Panc1 (cell line): ENCODE data around the gene SCFD1. TPM values are rescaled to one million over a fixed set of nuclear protein-coding genes. Genes with fewer than 3 reads are reported as not detected.
"Not testable (repeated sequence)": the region's sequence is repeated elsewhere in the genome, so short reads cannot be mapped to it uniquely, and the experiment has no call there.

ENCODE experiments used
- ATAC-seq: fragments of 200-7000 bp; cut with Tn5 transposase; 2 replicates; pipeline ENCODE4 v1.9.1; 2020; ENCODE audit warnings: mild to moderate bottlenecking, moderate library complexity
- BruUV-seq: library from RNA; stranded (reverse); fragments of 400-500 nt; replicated peaks from 2 replicates; lab custom pipeline; 2021; lab: Mats Ljungman, UMichigan
- CTCF ChIA-PET: fragments of 300-600 bp; sonication (Branson Sonifier 250); formaldehyde crosslinking; loops from one replicate; lab custom pipeline; 2022; ENCODE audit warnings: antibody characterized with exemption; lab: Charles Lee
- POLR2A ChIA-PET: fragments of 300-600 bp; sonication (Branson Sonifier 250); formaldehyde crosslinking; loops from one replicate; lab custom pipeline; 2022; ENCODE audit warnings: antibody characterized with exemption; lab: Charles Lee
- DNase-seq: peaks from one replicate; pipeline ENCODE4 v3.0.0-alpha.2; 2010; ENCODE audit warnings: low read depth, low spot score
- H3K27ac ChIP-seq: 2 replicates; pipeline ENCODE4 v1.5.1; 2011; ENCODE audit warnings: mild to moderate bottlenecking, low read length, inconsistent platforms
- H3K27me3 ChIP-seq: fragments of 200-500 bp; sonication (Bioruptor generic); 2 replicates; pipeline ENCODE4 v1.6.0; 2014; ENCODE audit warnings: low read length, inconsistent platforms; ENCODE audit not compliant: control insufficient read depth, insufficient read depth
- H3K36me3 ChIP-seq: fragments of 200-500 bp; sonication (Bioruptor generic); 2 replicates; pipeline ENCODE4 v1.5.1; 2014; ENCODE audit warnings: inconsistent platforms, mild to moderate bottlenecking, low read length, moderate library complexity; ENCODE audit not compliant: control insufficient read depth, insufficient read depth
- H3K4me1 ChIP-seq: 2 replicates; pipeline ENCODE4 v1.5.1; 2011; ENCODE audit warnings: inconsistent platforms, mild to moderate bottlenecking, low read length, moderate library complexity; ENCODE audit not compliant: control insufficient read depth, insufficient read depth
- H3K4me3 ChIP-seq, 2 experiments: 2 replicates each; pipeline ENCODE4 v1.5.1; 2011 to 2012; ENCODE audit warnings: low read depth in 2 of 2, low read length in 2 of 2, mild to moderate bottlenecking in 2 of 2, inconsistent platforms in 1 of 2, moderate library complexity in 1 of 2
- H3K9me3 ChIP-seq: fragments of 200-500 bp; sonication (Bioruptor generic); 2 replicates; pipeline ENCODE4 v1.5.1; 2014; ENCODE audit warnings: low read depth, mild to moderate bottlenecking, inconsistent platforms, low read length, moderate library complexity; ENCODE audit not compliant: control insufficient read depth, insufficient read depth
- CTCF ChIP-seq: fragments of 450-650 bp; IDR thresholded peaks from 2 replicates; pipeline ENCODE4 v1.5.1; 2017; ENCODE audit warnings: mild to moderate bottlenecking
- POLR2AphosphoS5 ChIP-seq: IDR thresholded peaks from 2 replicates; pipeline ENCODE4 v1.6.1; 2012; ENCODE audit warnings: mild to moderate bottlenecking, low read depth, low read length, moderate library complexity
- SIN3A ChIP-seq: IDR thresholded peaks from 2 replicates; pipeline ENCODE4 v1.6.1; 2012; ENCODE audit warnings: low read depth, mild to moderate bottlenecking, low read length, moderate library complexity, borderline replicate concordance; ENCODE audit not compliant: insufficient read depth
- TCF7L2 ChIP-seq: IDR thresholded peaks from 2 replicates; pipeline ENCODE4 v1.6.1; 2011; ENCODE audit warnings: mild to moderate bottlenecking, low read depth, low read length, inconsistent platforms
- in situ Hi-C: cut with HindIII; loops from 2 replicates; pipeline ENCODE4 v1.10.0; 2016; ENCODE audit warnings: low sequenced_read_pairs, low pct_unique_long_range_greater_than_20kb
- intact Hi-C: fragments of 100-400 bp; cut with micrococcal nuclease; formaldehyde crosslinking; loops from one replicate; pipeline ENCODE4 v1.10.0; 2022; ENCODE audit not compliant: unreplicated experiment
- total RNA-seq: library from RNA; stranded (reverse); gene quantifications from one replicate; pipeline ENCODE4 v1.2.1, GENCODE V29; 2021; ENCODE audit not compliant: unreplicated experiment
- TF ChIP-seq, protein P1 (sequence below), 2 experiments: IDR thresholded peaks; 2 replicates each; pipeline ENCODE4 v1.6.1; 2011 to 2012; ENCODE audit warnings: low read depth in 2 of 2, control low read depth in 1 of 2, low read length in 1 of 2, mild to moderate bottlenecking in 1 of 2, moderate library complexity in 1 of 2; ENCODE audit not compliant: insufficient read depth in 1 of 2

Gene SCFD1
- total RNA-seq, 1 experiment from 2014 or later = 43.8 TPM

- H3K36me3 ChIP-seq = peaks cover 15% of the 10 kb centered on the region; the same call in 1 of the 2 replicates
- in situ Hi-C loops (no loop called here), intact Hi-C loops (no loop called here)
- no peaks in the 10 kb centered on the region for H3K4me1 ChIP-seq
- no peak overlapping the region for H3K27ac ChIP-seq
- no peak overlapping the region for H3K4me3 ChIP-seq
- TF ChIP-seq, protein P1, sequence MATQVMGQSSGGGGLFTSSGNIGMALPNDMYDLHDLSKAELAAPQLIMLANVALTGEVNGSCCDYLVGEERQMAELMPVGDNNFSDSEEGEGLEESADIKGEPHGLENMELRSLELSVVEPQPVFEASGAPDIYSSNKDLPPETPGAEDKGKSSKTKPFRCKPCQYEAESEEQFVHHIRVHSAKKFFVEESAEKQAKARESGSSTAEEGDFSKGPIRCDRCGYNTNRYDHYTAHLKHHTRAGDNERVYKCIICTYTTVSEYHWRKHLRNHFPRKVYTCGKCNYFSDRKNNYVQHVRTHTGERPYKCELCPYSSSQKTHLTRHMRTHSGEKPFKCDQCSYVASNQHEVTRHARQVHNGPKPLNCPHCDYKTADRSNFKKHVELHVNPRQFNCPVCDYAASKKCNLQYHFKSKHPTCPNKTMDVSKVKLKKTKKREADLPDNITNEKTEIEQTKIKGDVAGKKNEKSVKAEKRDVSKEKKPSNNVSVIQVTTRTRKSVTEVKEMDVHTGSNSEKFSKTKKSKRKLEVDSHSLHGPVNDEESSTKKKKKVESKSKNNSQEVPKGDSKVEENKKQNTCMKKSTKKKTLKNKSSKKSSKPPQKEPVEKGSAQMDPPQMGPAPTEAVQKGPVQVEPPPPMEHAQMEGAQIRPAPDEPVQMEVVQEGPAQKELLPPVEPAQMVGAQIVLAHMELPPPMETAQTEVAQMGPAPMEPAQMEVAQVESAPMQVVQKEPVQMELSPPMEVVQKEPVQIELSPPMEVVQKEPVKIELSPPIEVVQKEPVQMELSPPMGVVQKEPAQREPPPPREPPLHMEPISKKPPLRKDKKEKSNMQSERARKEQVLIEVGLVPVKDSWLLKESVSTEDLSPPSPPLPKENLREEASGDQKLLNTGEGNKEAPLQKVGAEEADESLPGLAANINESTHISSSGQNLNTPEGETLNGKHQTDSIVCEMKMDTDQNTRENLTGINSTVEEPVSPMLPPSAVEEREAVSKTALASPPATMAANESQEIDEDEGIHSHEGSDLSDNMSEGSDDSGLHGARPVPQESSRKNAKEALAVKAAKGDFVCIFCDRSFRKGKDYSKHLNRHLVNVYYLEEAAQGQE (IDR thresholded peaks at IDR 0.05; ENCODE audit: insufficient read depth in 1 of 2, low read depth in 2 of 2, low read length in 1 of 2) = no peak
- TF ChIP-seq SIN3A (no peak), POLR2AphosphoS5 (no peak), CTCF (no peak), TCF7L2 (no peak)
- ChIA-PET CTCF (no interaction called here), POLR2A (no interaction called here)
- BruUV-seq = no TSS peak
- no peaks in the 10 kb centered on the region for H3K27me3 ChIP-seq
- DNase-seq (no peak), ATAC-seq (no peak)
- no peaks in the 10 kb centered on the region; the same call in 1 of the 2 replicates for H3K9me3 ChIP-seq
Observed at GRCh38 chr14:30678926-30679431, 56.9 kb downstream of the SCFD1 start.

GRCh38 chr14:30680036-30680435 is 57.9 kb downstream of the SCFD1 start:
- Histone ChIP-seq H3K4me1 (no peaks in the 10 kb centered on the region), H3K36me3 (peaks cover 12% of the 10 kb centered on the region; the same call in 1 of the 2 replicates), H3K27ac (no peak overlapping the region), H3K9me3 (no peaks in the 10 kb centered on the region; the same call in 1 of the 2 replicates), H3K27me3 (no peaks in the 10 kb centered on the region), H3K4me3 (no peak overlapping the region)
- no TSS peak for BruUV-seq
- CTCF ChIA-PET = no interaction called here
- DNase-seq (no peak), ATAC-seq (no peak)
- in situ Hi-C loops = no loop called here
- intact Hi-C loops = no loop called here
- POLR2A ChIA-PET = no interaction called here
- TF ChIP-seq POLR2AphosphoS5 (no peak), TCF7L2 (no peak), SIN3A (no peak), CTCF (no peak)
- TF ChIP-seq, protein P1 (IDR thresholded peaks at IDR 0.05; ENCODE audit: insufficient read depth in 1 of 2, low read depth in 2 of 2, low read length in 1 of 2) = no peak

DNA sequence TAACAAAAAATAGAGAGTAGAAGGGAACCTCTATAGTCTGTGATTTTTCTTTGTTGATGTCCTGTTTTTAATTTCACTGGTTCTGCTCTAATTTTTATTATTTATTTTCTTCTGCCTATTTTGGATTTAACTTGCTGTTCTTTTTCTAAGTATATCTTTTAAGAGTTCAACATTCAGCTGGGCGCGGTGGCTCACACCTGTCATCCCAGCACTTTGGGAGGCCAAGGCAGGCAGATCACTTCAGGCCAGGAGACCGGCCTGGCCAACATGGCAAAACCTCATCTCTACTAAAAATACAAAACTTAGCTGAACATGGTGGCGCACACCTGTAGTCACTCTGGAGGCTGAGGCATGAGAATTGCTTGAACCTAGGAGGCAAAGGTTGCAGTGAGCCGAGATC is 58.7 kb downstream of the SCFD1 start:
- H3K4me1 ChIP-seq, BruUV-seq, in situ Hi-C loops, POLR2A ChIA-PET, H3K36me3 ChIP-seq, DNase-seq, CTCF ChIA-PET, intact Hi-C loops, H3K9me3 ChIP-seq, H3K27me3 ChIP-seq, ATAC-seq, H3K4me3 ChIP-seq, H3K27ac ChIP-seq: not testable (repeated sequence)
